Pancreas (tissue), 10 donors: ENCODE results near the gene CIROP. TPM values are rescaled to one million over a fixed set of nuclear protein-coding genes. Genes with fewer than 3 reads are reported as not detected.

Source experiments
- ATAC-seq, 4 donors: fragments of 200-7000 bp; cut with Tn5 transposase; one replicate each; pipeline versions ENCODE4 v1.8.0 to v1.9.1; 2020; ENCODE audit warnings: mild to moderate bottlenecking in 4 of 4, moderate library complexity in 4 of 4
- DNase-seq, 6 donors: peaks; one replicate each; pipeline ENCODE4 v3.0.0-alpha.2; 2020
- FAIRE-seq: peaks from 2 replicates; lab custom pipeline; 2012; peaks lifted over from hg19 to GRCh38; lab: Jason Lieb, UNC
- H3K27ac ChIP-seq, 4 donors: fragments of 200-600 bp; sonication (generic); 1 replicate in 3 of 4; 2 replicates in 1 of 4; pipeline versions ENCODE4 v1.5.0 to v1.8.0; 2020
- H3K27me3 ChIP-seq, 4 donors: fragments of 200-600 bp; one replicate each; pipeline ENCODE4 v1.8.0; 2021
- H3K36me3 ChIP-seq, 3 donors: fragments of 200-600 bp; sonication (generic) in 1 of 3; one replicate each; pipeline versions ENCODE4 v1.5.0 to v1.8.0; 2020 to 2021
- H3K4me1 ChIP-seq, 3 donors: fragments of 200-600 bp; one replicate each; pipeline ENCODE4 v1.8.0; 2021
- H3K4me3 ChIP-seq, 4 donors: fragments of 200-600 bp; sonication (generic) in 2 of 4; one replicate each; pipeline versions ENCODE4 v1.5.0 to v1.8.0; 2020 to 2021
- H3K9me3 ChIP-seq, 4 donors: fragments of 200-600 bp; one replicate each; pipeline ENCODE4 v1.8.0; 2021
- CTCF ChIP-seq, 4 donors: fragments of 200-600 bp; sonication (generic) in 3 of 4; IDR thresholded peaks; one replicate each; pipeline versions ENCODE4 v1.5.0 to v1.8.0; 2021; ENCODE audit warnings: antibody characterized with exemption in 4 of 4
- WGBS, 2 donors: extraction: QIAGEN DNeasy Blood & Tissue Kit; methylation state at CpG; one replicate each; pipeline ENCODE4 v1.1.7; 2013; 5-methylcytosine and 5-hydroxymethylcytosine counted together
- intact Hi-C, 3 donors: fragments of 100-400 bp; cut with DNase I; formaldehyde crosslinking; loops; one replicate each; pipeline versions ENCODE4 v1.11.1 to v1.14.2; 2022
- polyA plus RNA-seq, 2 donors: library from polyadenylated mRNA; stranded (reverse); fragments of 200-250 nt; gene quantifications; one replicate each; pipeline ENCODE4 v1.2.3, GENCODE V29; 2013
- total RNA-seq, 6 donors: library from RNA; stranded (reverse); fragmentation: NEBNext Ultra II Directional in 4 of 6; extraction: Animal tissue kit (Norgen Biotek cat#: 25700) in 4 of 6; gene quantifications; one replicate each; pipeline versions ENCODE4 v1.2.1 to v1.2.4, GENCODE V29; 2021 to 2023
- donor health status: healthy with polysubstance abuse.
- donor health status: DM: no; HTN: no; CAD: no; lungs with moderate emphysema.
- donor health status: DM: no; HTN: no; CAD: no.
- donor health status: control.
- donor health status: control.
- donor health status: Bipolar disorder and iron deficiency.
- donor health status: DM: yes; HTN: yes; CAD: no.
- donor health status: DM: no; HTN: no; CAD: no.
- donor health status: DM: no; HTN: no; CAD: no.
- donor health status: DM: yes; HTN: yes; CAD: no.

CIROP gene
- total and polyA plus RNA-seq, 8 donors = not detected

DNA sequence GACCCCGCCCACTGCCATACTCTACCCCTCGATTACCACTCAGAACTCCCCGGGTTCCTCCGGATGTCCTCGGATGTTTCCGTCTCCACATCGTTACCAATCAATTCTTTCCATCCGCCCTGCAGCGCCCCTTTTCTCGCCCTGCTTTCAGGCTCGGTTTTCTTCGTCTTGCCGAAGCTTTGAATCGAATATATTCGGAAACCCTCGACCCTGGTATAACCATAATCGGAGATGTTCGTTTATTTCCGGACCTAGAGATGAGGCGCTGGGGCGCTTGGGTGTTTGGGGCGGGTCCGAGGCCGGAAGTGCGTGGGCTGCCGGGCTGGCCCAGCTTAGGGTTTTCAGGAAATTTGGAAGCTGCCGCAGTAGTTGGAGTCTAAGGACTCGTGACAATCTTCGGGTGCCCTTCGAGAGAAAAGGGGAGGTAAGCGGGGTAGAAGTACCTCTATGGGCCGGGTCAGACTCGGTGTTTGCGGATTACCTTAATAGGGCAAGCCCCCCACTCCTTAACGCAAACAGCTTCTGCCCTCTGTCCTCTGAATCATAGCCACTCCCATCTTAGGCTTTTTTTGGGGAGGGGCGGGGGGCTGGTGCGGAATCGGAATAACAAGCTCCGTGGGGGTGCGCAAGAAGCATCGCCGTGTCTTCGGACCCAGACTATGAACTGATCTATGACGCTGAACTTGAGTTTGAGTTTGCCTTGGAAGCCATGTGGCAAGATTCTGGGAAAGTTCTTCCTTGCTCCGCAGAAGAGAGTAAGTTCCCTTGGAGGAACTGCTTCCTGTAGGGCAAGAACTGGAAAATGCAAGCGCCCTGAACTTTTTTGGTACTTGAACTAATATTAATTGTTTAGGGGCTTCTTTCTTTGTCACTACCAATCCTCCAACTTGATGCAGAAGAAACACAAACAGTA is 9.3 kb downstream of the CIROP start, which contains the start of gene C14orf119:
Gene C14orf119, plus strand, starts transcription at position 310 of the 913 bp plus-strand sequence. CDS start 2,154 bp downstream, outside the sequence.
- Histone ChIP-seq H3K9me3 (no peaks in the 10 kb centered on the region), H3K4me1 (peaks cover 9 to 27% (median 26%) of the 10 kb centered on the region in 3 donors), H3K27ac (peak within 1 kb of the TSS; percentile 82 to 97 (median 92)), H3K36me3 (peaks cover 0 to 24% (median 6%) of the 10 kb centered on the region in 3 donors), H3K27me3 (no peaks in the 10 kb centered on the region), H3K4me3 (peak within 1 kb of the TSS; percentile 60 to 84 (median 79))
- WGBS, 2 donors = 0% methylated on average over 46 of the region's 46 CpGs
- ATAC-seq = peak; percentile 89 to 95 (median 90)
- FAIRE-seq = peak; percentile 98
- intact Hi-C loops = no loop called here
- TF ChIP-seq CTCF (IDR thresholded peaks at IDR 0.05) = no peak
- peak in 5 of 6 donors; percentile 86 to 100 (median 99) for DNase-seq

- peak in 3 of 6 donors; percentile 70 to 99 (median 99) for DNase-seq
Measured at GRCh38 chr14:23094666-23095195, 10.1 kb downstream of the CIROP start, which contains the start of gene ACIN1. ACIN1 (minus strand) TSS chr14:23095136; CDS start chr14:23095112, 24 bp downstream.

GRCh38 chr14:23093991-23094665 is 10.7 kb downstream of the CIROP start:
- ATAC-seq = no peak
- Histone ChIP-seq H3K4me1 (peaks cover 5 to 25% (median 24%) of the 10 kb centered on the region in 3 donors), H3K36me3 (peaks cover 0 to 38% (median 18%) of the 10 kb centered on the region in 3 donors), H3K27ac (peak overlapping the region; percentile 81 to 97 (median 92)), H3K9me3 (no peaks in the 10 kb centered on the region), H3K27me3 (no peaks in the 10 kb centered on the region), H3K4me3 (peak overlapping the region; percentile 60 to 84 (median 79))
- FAIRE-seq = no peak
- intact Hi-C loops = no loop called here
- no peak for TF ChIP-seq CTCF (IDR thresholded peaks at IDR 0.05)
- DNase-seq = peak in 1 of 6 donors; percentile 11
- WGBS, 2 donors = 0% methylated on average over 14 of the region's 14 CpGs

More at GRCh38 chr14:23094666-23095195, 10.1 kb downstream of the CIROP start, which contains the start of gene ACIN1:
- WGBS, 2 donors = 1% methylated on average over 55 of the region's 55 CpGs
- Histone ChIP-seq H3K9me3 (no peaks in the 10 kb centered on the region), H3K27ac (peak within 1 kb of the TSS; percentile 82 to 97 (median 92)), H3K27me3 (no peaks in the 10 kb centered on the region), H3K36me3 (peaks cover 0 to 32% (median 13%) of the 10 kb centered on the region in 3 donors), H3K4me1 (peaks cover 8 to 27% (median 26%) of the 10 kb centered on the region in 3 donors), H3K4me3 (peak within 1 kb of the TSS; percentile 60 to 84 (median 79))
- intact Hi-C loops = no loop called here
- ATAC-seq (peak; percentile 55 to 68 (median 67)), FAIRE-seq (no peak)
- TF ChIP-seq CTCF (IDR thresholded peaks at IDR 0.05) = no peak

GRCh38 chr14:23093526-23093925 is 11.3 kb downstream of the CIROP start:
- DNase-seq (no peak), FAIRE-seq (no peak), ATAC-seq (no peak)
- Histone ChIP-seq H3K4me1 (peaks cover 5 to 21% (median 18%) of the 10 kb centered on the region in 3 donors), H3K36me3 (peaks cover 0 to 40% (median 18%) of the 10 kb centered on the region in 3 donors), H3K9me3 (no peaks in the 10 kb centered on the region), H3K27me3 (no peaks in the 10 kb centered on the region), H3K27ac (no peak overlapping the region), H3K4me3 (peak overlapping the region in 2 of 4 donors; percentile 60 to 80)
- intact Hi-C loops = no loop called here
- WGBS, 2 donors = 41 to 63% methylated on average over 2 of the region's 2 CpGs
- no peak for TF ChIP-seq CTCF (IDR thresholded peaks at IDR 0.05)
